ENCODE measurements around the gene MORN4.
"Not testable (repeated sequence)": the region's sequence is repeated elsewhere in the genome, so short reads cannot be mapped to it uniquely, and the experiment has no call there.

MORN4 gene

GRCh38 chr10:97632949-97633884, at the start of gene MORN4:
TSS of gene MORN4 (minus strand) at chr10:97633500. CDS start at chr10:97619653, 13,847 bp downstream.
- DNase-seq: peak; percentile 95

- no peak for DNase-seq
Measured at GRCh38 chr10:97682042-97682441, 48.7 kb upstream of the MORN4 start.

GRCh38 chr10:97679594-97679993, 46.3 kb upstream of the MORN4 start:
- no peak for DNase-seq

GRCh38 chr10:97676770-97677581, 43.7 kb upstream of the MORN4 start:
- DNase-seq: no peak

GRCh38 chr10:97675222-97675621, 41.9 kb upstream of the MORN4 start:
- DNase-seq: no peak

- DNase-seq: no peak
Measured at GRCh38 chr10:97673736-97674525, 40.6 kb upstream of the MORN4 start.

- no peak for DNase-seq
Measured at GRCh38 chr10:97669571-97669970, 36.3 kb upstream of the MORN4 start.

GRCh38 chr10:97667463-97667862, 34.2 kb upstream of the MORN4 start:
- DNase-seq: no peak

- DNase-seq: no peak
Measured at GRCh38 chr10:97666992-97667391, 33.7 kb upstream of the MORN4 start.

- DNase-seq: no peak
Measured at GRCh38 chr10:97664282-97664850, 31.1 kb upstream of the MORN4 start.

- no peak for DNase-seq
Measured at GRCh38 chr10:97659589-97659988, 26.3 kb upstream of the MORN4 start.

- no peak for DNase-seq
Measured at GRCh38 chr10:97656777-97657176, 23.5 kb upstream of the MORN4 start.

GRCh38 chr10:97651773-97652172, 18.5 kb upstream of the MORN4 start:
- no peak for DNase-seq

GRCh38 chr10:97650726-97651125, 17.4 kb upstream of the MORN4 start:
- no peak for DNase-seq

GRCh38 chr10:97649405-97649750, 16.1 kb upstream of the MORN4 start:
- not testable (repeated sequence) for DNase-seq

GRCh38 chr10:97648562-97649404, 15.5 kb upstream of the MORN4 start:
- no peak for DNase-seq

GRCh38 chr10:97647556-97647955, 14.3 kb upstream of the MORN4 start:
- no peak for DNase-seq

- DNase-seq: no peak
Measured at GRCh38 chr10:97644936-97645335, 11.6 kb upstream of the MORN4 start.

- no peak for DNase-seq
Measured at GRCh38 chr10:97643441-97643985, 10.2 kb upstream of the MORN4 start.

- DNase-seq: not testable (repeated sequence)
Measured at GRCh38 chr10:97642471-97643159, 9.3 kb upstream of the MORN4 start.
